ENCODE measurements around the gene TMEM30A. TPM values are rescaled to one million over a fixed set of nuclear protein-coding genes. Genes with fewer than 3 reads are reported as not detected.
A peak's percentile ranks its signal among the peaks of the same experiment; 100 is the strongest.

The TMEM30A gene
- total RNA-seq, 1 donor from 2014 or later = 178 TPM

GRCh38 chr6:75280131-75280855 lies 4.3 kb downstream of the TMEM30A start:
- peaks cover 54% of the 10 kb centered on the region for H3K4me1 ChIP-seq
- DNase-seq (no peak), ATAC-seq (peak in 1 of 2 donors; percentile 39)
- H3K9me3 ChIP-seq = no peaks in the 10 kb centered on the region
- intact Hi-C loops (cut with DNase I) = no loop called here
- TF ChIP-seq, protein P1, sequence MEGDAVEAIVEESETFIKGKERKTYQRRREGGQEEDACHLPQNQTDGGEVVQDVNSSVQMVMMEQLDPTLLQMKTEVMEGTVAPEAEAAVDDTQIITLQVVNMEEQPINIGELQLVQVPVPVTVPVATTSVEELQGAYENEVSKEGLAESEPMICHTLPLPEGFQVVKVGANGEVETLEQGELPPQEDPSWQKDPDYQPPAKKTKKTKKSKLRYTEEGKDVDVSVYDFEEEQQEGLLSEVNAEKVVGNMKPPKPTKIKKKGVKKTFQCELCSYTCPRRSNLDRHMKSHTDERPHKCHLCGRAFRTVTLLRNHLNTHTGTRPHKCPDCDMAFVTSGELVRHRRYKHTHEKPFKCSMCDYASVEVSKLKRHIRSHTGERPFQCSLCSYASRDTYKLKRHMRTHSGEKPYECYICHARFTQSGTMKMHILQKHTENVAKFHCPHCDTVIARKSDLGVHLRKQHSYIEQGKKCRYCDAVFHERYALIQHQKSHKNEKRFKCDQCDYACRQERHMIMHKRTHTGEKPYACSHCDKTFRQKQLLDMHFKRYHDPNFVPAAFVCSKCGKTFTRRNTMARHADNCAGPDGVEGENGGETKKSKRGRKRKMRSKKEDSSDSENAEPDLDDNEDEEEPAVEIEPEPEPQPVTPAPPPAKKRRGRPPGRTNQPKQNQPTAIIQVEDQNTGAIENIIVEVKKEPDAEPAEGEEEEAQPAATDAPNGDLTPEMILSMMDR (IDR thresholded peaks at IDR 0.05) = no peak
- peak overlapping the region; percentile 8 for H3K27ac ChIP-seq
- H3K4me3 ChIP-seq = peak overlapping the region; percentile 81
- no peaks in the 10 kb centered on the region for H3K36me3 ChIP-seq
- no peaks in the 10 kb centered on the region for H3K27me3 ChIP-seq (ENCODE audit: low read depth)

DNA sequence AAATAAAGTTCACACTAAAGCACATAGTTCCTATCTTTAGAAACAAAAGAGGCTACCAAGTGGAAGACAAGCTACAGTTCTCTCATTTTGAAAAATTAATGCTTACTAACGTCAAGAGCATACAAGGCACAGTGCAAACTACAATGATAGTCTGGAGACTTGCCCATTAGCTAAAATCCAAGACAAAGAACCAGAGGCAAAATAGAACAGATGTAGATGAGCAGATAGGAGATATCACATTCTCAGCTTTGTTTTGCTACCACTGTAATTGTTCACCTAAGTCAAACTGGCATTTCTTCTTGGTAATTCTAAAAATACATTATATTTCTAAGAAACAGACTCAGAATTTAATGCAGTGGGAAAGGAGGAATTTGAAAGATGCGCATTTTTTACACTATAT lies 5.2 kb downstream of the TMEM30A start:
- ATAC-seq = no peak
- H3K9me3 ChIP-seq = no peaks in the 10 kb centered on the region
- H3K27me3 ChIP-seq (ENCODE audit: low read depth) = no peaks in the 10 kb centered on the region
- H3K4me1 ChIP-seq = peaks cover 61% of the 10 kb centered on the region
- H3K4me3 ChIP-seq = no peak overlapping the region
- intact Hi-C loops (cut with DNase I) = no loop called here
- TF ChIP-seq, protein P1 (IDR thresholded peaks at IDR 0.05) = no peak
- no peak for DNase-seq
- H3K36me3 ChIP-seq = no peaks in the 10 kb centered on the region
- peak overlapping the region; percentile 4 for H3K27ac ChIP-seq

GRCh38 chr6:75278474-75279077 lies 6.0 kb downstream of the TMEM30A start:
- H3K4me1 ChIP-seq = peaks cover 69% of the 10 kb centered on the region
- H3K36me3 ChIP-seq = no peaks in the 10 kb centered on the region
- TF ChIP-seq, protein P1 (IDR thresholded peaks at IDR 0.05) = no peak
- no peak for DNase-seq
- H3K27ac ChIP-seq = no peak overlapping the region
- no peak overlapping the region for H3K4me3 ChIP-seq
- H3K9me3 ChIP-seq = no peaks in the 10 kb centered on the region
- H3K27me3 ChIP-seq (ENCODE audit: low read depth) = no peaks in the 10 kb centered on the region
- ATAC-seq = peak in 1 of 2 donors; percentile 24
- intact Hi-C loops (cut with DNase I) = no loop called here

DNA sequence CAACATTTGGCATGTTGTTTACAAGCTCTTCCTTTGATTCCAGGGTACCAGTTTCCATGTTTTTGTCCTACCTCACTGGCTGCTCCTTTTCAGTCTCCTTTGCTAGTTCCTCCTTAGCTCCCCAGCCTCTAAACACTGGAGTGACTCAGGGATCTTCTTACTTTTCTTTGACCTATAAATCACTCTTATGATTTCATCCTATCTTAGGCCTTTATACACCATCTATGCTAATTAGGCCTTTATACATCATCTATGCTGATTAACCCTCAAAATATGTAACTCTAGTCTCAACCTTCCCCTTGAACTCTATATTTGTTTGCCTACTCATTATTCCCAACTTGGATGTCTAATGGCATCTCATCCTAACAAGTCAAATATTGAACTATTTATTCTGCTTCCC lies 9.5 kb downstream of the TMEM30A start:
- Histone ChIP-seq H3K27me3 (ENCODE audit: low read depth) (no peaks in the 10 kb centered on the region), H3K4me3 (no peak overlapping the region), H3K9me3 (no peaks in the 10 kb centered on the region), H3K36me3 (no peaks in the 10 kb centered on the region), H3K4me1 (peaks cover 58% of the 10 kb centered on the region), H3K27ac (no peak overlapping the region)
- ATAC-seq = peak in 1 of 2 donors; percentile 34
- intact Hi-C loops (cut with DNase I) = no loop called here
- TF ChIP-seq, protein P1 (IDR thresholded peaks at IDR 0.05) = no peak
- DNase-seq = no peak

- no peaks in the 10 kb centered on the region for H3K36me3 ChIP-seq
- no peaks in the 10 kb centered on the region for H3K27me3 ChIP-seq (ENCODE audit: low read depth)
- DNase-seq = no peak
- peaks cover 52% of the 10 kb centered on the region for H3K4me1 ChIP-seq
- intact Hi-C loops (cut with DNase I) = no loop called here
- peak overlapping the region; percentile 26 for H3K27ac ChIP-seq
- TF ChIP-seq, protein P1 (IDR thresholded peaks at IDR 0.05) = no peak
- H3K4me3 ChIP-seq = no peak overlapping the region
- peak in 1 of 2 donors; percentile 44 for ATAC-seq
- no peaks in the 10 kb centered on the region for H3K9me3 ChIP-seq
Measured at GRCh38 chr6:75273009-75273408, 11.6 kb downstream of the TMEM30A start.
